Measurements from ENCODE around the gene ZFYVE19.

ZFYVE19 gene

DNA sequence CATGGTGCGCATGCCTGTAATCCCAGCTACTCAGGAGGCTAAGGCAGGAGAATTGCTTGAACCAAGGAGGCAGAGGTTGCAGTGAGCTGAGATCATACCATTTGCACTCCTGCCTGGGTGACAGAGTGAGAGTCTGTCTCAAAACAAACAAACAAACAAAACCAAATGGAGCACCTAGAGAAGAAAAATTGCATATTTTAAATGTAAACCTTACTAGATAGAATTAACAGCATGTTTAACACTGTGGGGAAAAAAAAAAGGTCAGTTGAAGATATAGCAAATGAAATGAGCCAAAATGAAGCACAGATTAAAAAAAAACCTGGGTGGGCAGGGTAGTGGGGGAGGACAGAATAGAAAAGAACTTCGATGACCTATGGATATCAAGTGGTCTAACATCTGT lies 14.3 kb downstream of the ZFYVE19 start:
- DNase-seq, result no peak

DNA sequence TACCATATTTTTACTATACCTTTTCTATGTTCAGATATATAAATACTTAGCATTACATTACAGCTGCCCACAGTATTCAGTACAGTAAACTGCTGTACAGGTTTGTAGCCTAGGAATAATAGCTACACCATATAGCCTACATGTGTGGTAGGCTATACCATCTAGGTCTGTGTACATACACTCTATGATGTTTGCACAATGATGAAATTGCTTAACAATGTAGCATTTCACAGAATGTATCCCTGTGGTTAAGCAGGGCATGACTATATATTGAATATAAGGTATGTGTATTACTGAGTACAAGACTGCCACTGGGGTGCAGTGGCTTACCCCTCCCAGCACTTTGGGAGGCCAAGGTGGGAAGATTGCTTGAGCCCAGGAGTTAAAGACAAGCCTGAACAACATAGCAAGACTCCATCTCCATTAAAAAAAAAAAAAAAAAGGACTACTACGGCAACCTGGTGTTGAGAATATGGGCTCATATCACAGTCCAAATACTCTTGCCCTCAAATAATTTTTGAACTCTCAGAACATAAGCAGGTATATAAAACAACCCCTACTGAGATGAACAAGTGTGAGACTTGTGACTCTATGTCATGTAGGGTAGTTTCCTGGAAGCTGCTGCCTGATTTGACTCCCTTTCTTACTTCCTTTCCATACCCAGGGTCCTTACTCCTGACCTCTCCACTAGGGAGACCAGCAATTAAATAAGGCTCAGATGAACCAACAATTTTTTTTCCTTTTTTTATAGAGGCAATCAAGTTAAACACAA lies 16.9 kb downstream of the ZFYVE19 start:
- DNase-seq, result no peak

DNA sequence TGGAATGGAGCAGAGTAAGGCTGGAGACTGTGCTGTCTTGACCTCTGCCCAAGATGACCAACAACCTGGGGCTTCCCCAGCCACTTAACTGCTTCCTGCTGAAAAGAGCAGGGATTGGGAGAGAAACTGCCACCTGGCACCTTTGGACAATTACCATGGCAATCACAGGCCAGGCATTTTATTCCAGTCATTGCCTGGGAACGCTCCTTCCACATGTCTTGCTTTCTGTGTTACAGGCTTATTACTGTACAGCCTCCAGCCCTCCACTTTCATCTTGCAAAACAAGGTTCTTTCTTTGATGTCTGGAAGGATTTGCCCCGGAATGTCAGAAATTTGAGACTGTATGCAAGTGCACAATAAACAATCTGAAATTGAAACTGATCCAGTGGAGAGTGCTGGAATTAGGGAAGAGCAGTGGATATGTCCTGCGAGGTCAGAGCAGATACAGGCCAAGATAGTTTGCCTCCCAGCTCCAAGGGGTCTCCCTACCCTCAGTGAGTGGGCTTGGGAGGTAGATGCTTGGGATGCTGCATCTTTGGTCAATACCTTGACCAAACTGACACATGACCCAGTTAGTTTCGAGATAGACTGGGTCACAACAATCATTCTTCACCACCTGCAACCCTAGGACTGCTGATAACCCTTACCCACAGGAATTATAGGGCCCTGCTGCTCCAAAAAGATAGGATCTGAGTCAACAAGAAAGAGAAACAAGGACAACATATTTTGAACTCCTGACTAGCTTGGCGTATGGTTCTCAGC lies 19.0 kb downstream of the ZFYVE19 start:
- no peak for DNase-seq

DNA sequence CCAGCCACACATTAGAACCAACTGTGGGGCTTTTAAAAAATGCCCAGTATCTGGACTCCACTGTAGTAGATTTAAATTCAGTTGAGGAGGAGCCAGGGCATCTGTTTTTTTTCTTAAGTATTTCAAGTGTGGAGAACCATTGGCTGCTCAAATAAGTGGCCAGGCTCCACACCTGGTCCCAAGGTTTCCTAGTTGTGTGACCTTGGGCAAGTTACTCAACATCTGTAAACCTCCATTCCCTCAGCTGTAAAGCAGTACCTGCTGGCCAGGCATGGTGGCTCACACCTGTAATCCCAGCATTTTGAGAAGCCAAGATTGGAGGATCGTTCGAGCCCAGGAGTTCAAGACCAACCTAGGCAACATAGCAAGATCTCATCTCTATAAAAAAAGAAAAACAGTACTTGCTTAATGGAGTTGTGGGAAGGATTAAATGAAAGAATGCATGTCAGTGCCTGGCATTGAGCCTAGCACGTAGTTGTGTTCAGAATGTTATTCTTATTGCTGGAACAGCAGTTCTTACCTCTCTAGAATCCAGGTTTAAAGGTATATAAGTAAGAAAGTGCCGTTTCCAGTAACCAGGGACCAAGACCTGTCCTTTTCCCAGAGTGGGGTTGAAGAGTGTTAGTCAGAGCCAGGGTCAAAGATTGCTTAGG lies 19.7 kb downstream of the ZFYVE19 start:
- DNase-seq, result no peak

DNA sequence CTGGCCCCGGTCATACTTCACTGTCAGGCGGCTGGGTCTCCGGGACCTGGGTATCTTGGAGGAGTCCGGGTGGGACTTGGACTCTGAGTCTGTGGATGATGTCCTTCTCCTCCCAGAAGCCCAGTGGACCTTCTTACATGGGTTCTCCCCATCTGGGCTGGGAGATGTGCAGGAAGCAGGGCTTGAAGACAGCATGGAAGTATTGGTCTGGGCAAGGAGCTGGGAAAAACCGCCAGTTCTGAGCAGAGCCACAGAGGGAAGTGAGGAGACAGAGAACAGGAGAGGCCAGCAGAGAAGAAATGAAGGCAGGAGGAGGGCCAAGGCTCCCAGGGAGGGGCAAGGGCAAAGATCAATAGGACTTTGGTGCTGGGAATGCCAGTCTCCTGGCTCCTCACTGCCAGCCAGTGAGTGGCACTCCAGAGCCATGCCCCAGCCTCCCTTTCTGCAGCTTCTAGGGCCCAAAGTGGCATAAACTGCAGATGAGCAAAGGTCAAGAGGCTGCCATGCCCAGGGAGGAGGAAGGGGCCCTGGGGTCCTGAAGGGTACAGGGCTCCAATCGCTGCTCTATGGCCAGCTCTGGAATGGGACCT lies 21.7 kb downstream of the ZFYVE19 start, which contains the start of gene PPP1R14D:
Gene PPP1R14D, minus strand, starts transcription at position 262 of the 590 bp plus-strand sequence. Its CDS starts 67 bp downstream, at position 195.
- DNase-seq, result no peak

DNA sequence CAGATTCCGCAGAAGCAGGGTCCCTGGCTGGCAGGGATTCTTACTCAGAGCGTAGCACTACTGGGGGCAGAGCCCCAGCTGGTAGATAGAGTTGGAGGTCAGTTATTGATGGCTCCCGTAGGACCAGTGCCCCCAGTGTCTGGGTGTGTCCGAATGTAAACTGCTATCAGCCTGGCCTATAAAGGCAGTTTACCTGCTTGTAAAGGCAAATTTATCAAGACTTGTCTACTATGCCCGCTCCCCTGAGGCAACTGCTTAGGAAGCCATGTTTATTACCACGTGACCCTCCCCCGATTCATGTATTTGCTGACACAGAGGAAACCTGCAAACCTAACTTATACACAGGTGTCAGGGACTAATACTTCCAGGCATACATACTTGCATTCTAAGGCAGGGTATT lies 22.2 kb downstream of the ZFYVE19 start:
- DNase-seq, result no peak

DNA sequence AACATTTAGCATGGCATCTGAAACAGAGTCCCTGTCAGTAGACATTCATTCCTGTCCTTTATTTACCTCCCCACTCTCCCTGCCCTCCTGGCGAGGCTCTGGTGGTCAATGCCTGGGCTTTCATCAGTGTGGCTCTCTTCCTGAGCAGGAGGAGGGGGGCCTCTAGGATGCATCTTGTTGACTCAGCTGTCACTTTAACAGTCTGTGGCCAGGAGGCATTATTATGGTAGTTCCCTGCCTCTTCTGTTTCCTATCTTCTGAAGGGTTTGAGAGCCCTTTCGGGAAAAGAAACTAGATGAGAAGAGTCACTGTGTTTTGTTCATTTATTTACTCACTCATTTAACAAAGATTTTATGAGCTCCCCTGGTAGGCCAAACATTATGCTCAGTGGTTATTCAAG lies 24.0 kb downstream of the ZFYVE19 start:
- no peak for DNase-seq

DNA sequence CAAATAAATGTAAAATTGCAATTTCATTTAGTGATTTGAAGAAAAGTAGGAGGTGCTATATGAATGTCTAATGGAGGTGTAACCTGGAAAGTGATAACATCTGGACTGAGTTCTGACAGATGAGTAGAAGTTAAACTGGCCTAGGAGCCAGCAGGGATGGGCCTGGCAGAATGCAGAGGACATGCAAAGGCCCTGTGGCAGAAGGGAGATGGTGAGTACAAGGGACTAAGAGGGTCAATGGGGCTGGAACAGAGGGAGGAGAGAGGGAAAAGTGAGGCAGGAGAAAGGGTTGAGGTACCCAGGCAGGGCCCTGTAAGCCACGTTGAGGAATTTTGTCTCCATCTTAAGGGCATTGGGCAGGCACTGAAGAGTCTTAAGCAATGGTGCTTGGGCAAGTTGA lies 25.0 kb downstream of the ZFYVE19 start:
- DNase-seq, result no peak

DNA sequence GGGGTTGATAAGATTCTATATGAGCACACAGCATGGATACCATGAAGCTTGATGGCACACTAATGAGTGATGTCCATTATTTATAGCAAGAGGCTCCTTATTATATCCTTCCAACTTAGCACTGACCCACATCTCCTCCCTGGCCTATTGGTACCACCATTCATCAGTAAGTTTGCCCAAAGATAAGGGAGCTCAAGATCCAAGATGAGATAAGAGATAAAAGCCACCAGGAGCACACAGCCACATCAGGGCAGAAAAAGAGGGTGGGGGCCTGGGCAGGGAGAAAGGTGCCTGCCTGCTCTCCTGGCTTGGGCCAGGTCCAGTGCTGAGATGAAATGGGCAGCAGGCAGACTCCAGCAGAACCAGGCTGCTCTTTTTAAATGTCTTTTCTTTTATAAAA lies 26.0 kb downstream of the ZFYVE19 start:
- no peak for DNase-seq

DNA sequence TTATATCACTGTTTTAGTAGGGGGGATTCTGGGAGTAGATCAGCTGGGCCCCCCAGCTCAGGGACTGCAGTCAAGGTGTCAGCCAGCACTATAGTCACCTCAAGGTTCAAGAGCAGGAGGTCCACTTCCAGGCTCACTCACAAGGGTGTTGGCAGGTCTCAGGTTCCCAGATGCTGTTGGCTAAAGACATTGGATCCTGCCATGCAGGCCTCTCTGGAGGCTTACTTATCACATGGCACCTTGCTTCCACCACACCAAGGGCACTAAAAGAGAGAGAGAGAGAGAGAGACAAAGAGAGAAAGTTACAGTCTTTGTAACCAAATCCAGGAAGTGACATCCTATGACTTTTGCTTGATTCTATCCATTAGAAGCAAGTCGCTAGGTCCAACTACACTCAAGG lies 29.1 kb downstream of the ZFYVE19 start:
- no peak for DNase-seq

DNA sequence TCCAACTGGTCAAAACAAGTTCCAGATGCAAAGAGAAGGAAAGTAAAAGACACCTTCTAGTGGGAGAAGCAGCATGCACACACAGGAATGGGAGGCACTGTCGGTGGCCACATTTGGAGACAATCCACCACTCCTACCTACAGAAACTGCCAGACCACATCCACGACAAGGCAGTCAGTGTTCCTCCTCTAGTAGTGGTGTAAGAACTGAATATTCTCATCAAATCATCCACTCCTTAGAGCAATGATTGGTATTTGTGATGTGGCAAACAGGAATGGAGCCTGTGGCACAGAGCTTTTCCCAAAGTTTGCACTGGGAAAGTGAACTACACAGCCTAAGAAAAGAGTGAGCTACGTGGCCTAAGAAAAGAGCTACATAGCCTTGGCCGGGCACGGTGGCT lies 31.9 kb downstream of the ZFYVE19 start:
- DNase-seq, result no peak

DNA sequence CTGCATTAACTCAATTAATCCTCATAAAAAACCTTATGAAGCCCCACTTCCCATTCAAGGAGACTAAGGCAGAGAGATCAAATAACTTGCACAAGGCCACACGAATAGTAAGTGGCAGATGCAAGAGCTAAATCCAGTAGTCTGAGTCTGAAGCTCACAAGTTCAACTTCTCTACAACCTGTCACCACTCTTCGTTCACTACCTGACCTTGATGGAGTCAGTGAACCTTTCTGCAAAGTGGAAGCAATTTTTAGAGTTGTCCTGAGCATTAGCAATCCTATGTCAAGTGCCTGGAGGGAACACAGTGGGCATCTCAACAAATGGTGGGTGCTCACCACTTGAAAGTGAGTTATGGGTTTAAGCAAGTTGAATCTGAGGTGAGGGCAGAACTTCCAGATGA lies 34.9 kb downstream of the ZFYVE19 start:
- no peak for DNase-seq

DNA sequence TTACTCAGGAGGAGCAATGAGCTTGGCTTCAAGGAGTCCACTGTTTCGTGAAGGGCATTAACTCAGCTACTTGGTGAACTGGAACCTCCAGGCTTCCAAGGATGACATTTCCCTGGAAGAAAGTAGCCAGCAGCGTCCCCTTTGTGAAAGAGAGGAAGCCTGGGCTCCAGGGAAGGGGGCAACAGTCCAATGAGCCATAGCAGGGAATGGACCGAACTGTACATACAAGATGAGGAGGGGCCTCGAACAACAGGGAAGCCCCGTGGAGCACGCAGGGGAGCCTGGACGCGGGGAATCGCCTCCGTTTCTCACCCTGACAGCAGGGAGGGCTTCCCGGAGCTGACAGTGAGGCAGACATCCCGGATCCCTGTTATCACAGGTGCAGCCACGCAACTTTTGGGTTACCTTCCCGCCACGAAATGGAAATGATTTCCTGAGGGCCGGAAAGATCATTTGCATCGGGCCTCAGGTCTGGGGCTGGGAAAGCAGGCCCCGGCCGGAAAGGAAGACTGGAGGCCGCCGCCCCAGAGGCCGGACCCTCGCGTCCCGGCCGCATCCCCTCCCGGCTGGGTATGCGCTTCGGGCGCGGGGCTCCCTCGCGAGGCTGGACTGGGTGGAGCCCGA lies 36.5 kb downstream of the ZFYVE19 start:
- no peak for DNase-seq

DNA sequence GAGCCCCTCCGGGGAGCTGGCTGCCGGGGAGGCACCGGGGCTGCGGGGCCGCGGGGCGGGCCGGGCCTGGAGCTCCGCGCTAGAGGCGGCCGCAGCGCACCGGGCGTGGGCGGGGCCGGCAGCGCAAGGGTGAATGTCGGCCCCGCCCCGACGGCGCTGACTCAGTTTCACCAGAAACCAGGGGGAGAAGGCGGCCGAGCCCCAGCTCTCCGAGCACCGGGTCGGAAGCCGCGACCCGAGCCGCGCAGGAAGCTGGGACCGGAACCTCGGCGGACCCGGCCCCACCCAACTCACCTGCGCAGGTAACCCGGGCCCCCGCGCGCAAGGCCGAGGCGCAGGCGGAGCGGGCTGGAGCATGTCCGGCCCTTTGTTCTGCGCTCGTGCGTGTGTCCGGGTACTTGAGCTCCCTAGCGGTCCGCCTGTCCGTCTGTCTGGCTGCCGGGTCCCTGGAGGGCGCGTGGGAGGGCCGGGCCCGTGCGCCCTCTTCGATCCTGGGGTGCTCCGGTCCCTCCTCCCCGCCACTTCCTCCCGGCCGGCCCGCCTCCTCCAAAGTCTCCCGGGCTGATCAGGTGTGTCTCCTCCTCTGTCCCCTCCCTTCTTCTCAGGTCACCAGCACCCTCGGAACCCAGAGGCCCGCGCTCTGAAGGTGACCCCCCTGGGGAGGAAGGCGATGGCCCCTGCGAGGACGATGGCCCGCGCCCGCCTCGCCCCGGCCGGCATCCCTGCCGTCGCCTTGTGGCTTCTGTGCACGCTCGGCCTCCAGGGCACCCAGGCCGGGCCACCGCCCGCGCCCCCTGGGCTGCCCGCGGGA lies 37.2 kb downstream of the ZFYVE19 start, which contains the start of gene SPINT1:
Gene SPINT1, plus strand, starts transcription at position 164 of the 811 bp plus-strand sequence. Its CDS starts 507 bp downstream, at position 671.
- no peak for DNase-seq

DNA sequence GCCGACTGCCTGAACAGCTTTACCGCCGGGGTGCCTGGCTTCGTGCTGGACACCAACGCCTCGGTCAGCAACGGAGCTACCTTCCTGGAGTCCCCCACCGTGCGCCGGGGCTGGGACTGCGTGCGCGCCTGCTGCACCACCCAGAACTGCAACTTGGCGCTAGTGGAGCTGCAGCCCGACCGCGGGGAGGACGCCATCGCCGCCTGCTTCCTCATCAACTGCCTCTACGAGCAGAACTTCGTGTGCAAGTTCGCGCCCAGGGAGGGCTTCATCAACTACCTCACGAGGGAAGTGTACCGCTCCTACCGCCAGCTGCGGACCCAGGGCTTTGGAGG lies 37.8 kb downstream of the ZFYVE19 start:
- DNase-seq, result no peak

DNA sequence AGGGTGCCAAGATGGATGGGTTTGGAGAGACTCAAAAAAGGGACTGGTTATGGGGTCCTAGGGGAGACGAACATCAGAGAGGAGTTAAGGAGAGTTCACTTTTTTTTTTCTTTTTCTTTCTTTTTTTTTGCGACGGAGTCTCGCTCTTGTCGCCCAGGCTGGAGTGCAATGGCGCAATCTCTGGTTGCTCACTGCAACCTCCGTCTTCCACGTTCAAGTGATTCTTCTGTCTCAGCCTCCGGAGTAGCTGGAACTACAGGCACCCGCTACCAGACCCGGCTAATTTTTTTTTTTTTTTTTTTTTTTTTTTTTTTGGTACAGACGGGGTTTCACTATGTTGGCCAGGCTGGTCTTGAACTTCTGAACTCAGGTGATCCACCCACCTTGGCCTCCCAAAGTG lies 38.1 kb downstream of the ZFYVE19 start:
- DNase-seq, result no peak

DNA sequence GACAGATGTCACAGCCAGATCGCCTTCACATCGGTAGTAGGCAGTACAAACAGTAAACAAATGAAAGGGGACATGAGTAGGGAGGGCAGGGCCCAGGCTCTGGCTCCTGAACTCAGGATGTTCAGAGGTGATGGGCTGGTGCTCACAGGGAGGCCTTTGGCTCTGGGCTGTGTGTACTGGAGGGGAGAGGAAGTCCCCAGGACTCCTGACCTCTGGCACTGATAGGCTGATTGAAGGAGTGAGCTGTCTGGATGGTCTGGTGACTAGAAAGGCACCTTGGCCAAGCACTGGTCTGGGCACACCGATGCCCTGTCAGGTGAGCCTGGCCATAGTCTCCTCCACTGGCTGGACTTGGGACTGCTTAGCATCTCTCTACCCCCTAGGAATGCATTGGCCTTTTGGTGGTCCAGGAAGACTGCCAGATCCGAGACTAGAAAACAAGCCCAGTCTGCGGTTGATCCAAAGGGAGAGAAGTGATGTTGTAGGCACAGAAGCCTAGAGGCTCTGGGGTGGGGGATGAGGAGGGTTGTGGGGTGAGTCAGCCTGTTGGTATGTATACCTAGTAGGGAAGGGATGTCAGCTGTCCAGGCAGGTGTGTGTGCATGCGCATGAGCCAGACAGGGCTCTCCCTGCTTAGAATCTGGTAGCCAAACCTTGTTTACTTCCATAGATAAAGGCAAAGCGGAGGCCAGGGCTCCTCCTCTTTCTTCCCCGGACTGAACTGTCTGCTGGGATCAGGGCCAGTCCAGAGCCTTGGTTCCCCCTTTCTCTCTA lies 38.8 kb downstream of the ZFYVE19 start:
- DNase-seq, result no peak

DNA sequence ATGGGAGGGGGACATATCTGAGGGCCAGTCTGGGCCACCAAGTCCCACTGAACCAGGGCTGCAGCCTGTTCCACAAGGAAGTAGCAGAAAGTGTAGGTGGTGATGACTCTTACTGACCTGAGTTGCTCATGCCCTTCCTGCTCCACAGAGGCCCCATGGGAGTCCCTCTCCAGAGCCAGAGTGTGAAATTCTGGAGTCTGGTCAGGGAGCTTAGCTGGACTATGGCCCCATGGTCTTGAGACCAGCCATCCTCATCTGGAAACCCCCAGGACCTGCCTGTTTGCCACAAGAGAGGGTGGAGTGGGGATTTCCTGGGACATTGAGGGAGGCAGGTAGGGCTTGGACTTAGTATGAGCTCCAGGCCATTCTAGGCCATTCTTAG lies 39.9 kb downstream of the ZFYVE19 start:
- DNase-seq, result no peak

DNA sequence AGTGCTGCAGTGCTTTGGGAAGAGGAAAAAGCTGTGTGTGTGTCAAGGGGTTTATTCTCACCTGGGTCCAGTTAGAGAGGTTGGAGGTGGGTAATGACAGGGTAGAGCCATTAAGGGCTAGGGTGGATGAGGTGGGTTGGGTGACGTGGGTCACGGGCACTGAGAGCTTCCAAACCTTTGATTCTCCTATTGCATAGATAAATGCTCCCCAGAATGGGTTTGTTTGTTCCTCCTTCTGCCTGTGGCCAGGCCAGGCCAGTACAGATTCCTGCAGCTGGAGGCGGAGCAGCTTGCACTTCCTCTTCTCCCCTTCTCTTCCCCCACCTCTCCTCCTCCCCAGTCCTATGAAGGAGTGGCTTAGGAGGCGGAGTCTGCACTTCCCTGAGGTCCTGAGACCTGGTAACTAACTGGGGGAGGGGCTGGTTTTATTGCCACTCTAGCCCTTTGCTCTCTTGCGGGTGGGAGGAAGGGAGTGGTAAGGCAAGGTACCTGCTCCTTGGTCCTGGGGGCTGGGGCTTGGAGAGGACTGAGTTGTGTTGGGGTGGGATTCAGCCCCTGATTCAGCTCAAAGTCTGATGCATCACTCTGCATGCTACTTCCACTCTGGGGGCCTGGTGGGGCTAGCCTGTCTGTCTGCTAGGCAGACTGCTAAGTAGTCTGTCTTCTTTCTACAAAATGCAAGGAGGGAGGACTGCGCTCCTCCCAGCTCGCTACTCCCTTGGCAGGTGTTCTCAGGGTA lies 40.5 kb downstream of the ZFYVE19 start:
- DNase-seq, result no peak

DNA sequence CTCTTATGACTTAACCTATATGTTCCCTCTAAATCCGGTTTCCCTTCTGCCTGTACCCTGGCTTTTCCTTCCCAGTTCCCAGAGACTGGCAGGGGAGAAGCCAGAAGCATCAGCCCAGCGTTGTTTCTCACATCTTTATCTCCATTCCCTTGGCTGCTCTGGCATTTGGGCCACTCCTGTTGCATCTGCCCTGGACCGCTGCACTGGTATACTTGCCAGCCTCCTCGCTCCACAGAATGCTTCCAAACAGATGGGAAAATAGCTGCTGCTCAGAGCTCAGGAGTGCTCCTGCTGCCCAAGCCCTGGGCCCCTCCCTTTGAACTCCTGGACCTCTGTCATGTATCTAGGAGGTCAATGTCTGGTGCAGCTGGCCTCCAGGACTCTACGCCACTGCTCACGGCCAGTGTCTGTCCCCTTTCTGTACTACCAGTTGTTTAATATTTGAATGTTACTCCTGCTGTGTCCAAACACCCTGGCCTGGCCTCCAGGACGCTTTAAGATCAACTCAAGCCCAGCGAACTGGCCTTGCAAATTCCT lies 43.8 kb downstream of the ZFYVE19 start:
- no peak for DNase-seq

Data from activated gamma-delta T cell (primary cell).